GM23338 (cell line): ENCODE measurements around the gene RPS2.

Source experiments
- CREB1 ChIP-seq: fragments of 250-450 bp; sonication (Bioruptor Pico); IDR thresholded peaks from 2 replicates; pipeline ENCODE4 v1.5.0; 2020; ENCODE audit warnings: low read depth, mild to moderate bottlenecking, moderate library complexity
- CTCF ChIP-seq, 2 experiments: fragments of 200-600 bp in 1 of 2; sonication (generic) in 1 of 2; conservative IDR thresholded peaks; 2 replicates each; pipeline versions ENCODE4 v1.5.1 to v1.6.1; 2016 to 2017; ENCODE audit warnings: antibody characterized with exemption in 2 of 2, low read depth in 2 of 2, mild to moderate bottlenecking in 2 of 2, moderate library complexity in 1 of 2
- ETS1 ChIP-seq: IDR thresholded peaks from 2 replicates; pipeline ENCODE4 v1.6.1; 2016; ENCODE audit warnings: antibody characterized with exemption
- EZH2 ChIP-seq: fragments of 200-600 bp; sonication (generic); IDR thresholded peaks from one replicate; pipeline ENCODE4 v1.8.0; 2017; ENCODE audit warnings: antibody characterized with exemption, mild to moderate bottlenecking, low read depth; ENCODE audit not compliant: unreplicated experiment
- EZH2phosphoT487 ChIP-seq: fragments of 200-600 bp; sonication (generic); IDR thresholded peaks from one replicate; pipeline ENCODE4 v1.8.1; 2018; ENCODE audit warnings: antibody characterized with exemption; ENCODE audit not compliant: unreplicated experiment
- JUNB ChIP-seq: IDR thresholded peaks from one replicate; pipeline ENCODE4 v1.6.1; 2016; ENCODE audit warnings: antibody characterized with exemption; ENCODE audit not compliant: unreplicated experiment
- NANOG ChIP-seq: IDR thresholded peaks from 2 replicates; pipeline ENCODE4 v1.6.1; 2016; ENCODE audit warnings: antibody characterized with exemption, borderline replicate concordance
- POLR2AphosphoS5 ChIP-seq: IDR thresholded peaks from 2 replicates; pipeline ENCODE4 v1.6.1; 2016; ENCODE audit warnings: antibody characterized with exemption, low read depth
- STAT1 ChIP-seq: IDR thresholded peaks from one replicate; pipeline ENCODE4 v1.6.1; 2016; ENCODE audit warnings: antibody characterized with exemption; ENCODE audit not compliant: unreplicated experiment
- ZNF114 ChIP-seq: fragments of 250-450 bp; sonication (Bioruptor Pico); IDR thresholded peaks from 2 replicates; pipeline ENCODE4 v1.5.0; 2020; ENCODE audit warnings: mild to moderate bottlenecking, moderate library complexity
- ZNF331 ChIP-seq: fragments of 250-450 bp; sonication (Bioruptor Pico); IDR thresholded peaks from 2 replicates; pipeline ENCODE4 v1.5.0; 2020; ENCODE audit warnings: low read depth, mild to moderate bottlenecking, moderate library complexity
- TF ChIP-seq, protein P1 (sequence below): IDR thresholded peaks from one replicate; pipeline ENCODE4 v1.6.1; 2018; ENCODE audit warnings: antibody characterized with exemption; ENCODE audit not compliant: unreplicated experiment

GRCh38 chr16:1980770-1981087 lies 16.1 kb upstream of the RPS2 start:
- TF ChIP-seq EZH2 (no peak), CTCF (conservative IDR thresholded peaks at IDR 0.05; ENCODE audit: low read depth in 2 of 2) (no peak), JUNB (no peak), POLR2AphosphoS5 (no peak), CREB1 (CRISPR knock-in tag) (no peak), EZH2phosphoT487 (no peak), ZNF114 (CRISPR knock-in tag) (no peak), ZNF331 (CRISPR knock-in tag) (no peak), STAT1 (no peak), ETS1 (no peak), NANOG (no peak)
- TF ChIP-seq, protein P1, sequence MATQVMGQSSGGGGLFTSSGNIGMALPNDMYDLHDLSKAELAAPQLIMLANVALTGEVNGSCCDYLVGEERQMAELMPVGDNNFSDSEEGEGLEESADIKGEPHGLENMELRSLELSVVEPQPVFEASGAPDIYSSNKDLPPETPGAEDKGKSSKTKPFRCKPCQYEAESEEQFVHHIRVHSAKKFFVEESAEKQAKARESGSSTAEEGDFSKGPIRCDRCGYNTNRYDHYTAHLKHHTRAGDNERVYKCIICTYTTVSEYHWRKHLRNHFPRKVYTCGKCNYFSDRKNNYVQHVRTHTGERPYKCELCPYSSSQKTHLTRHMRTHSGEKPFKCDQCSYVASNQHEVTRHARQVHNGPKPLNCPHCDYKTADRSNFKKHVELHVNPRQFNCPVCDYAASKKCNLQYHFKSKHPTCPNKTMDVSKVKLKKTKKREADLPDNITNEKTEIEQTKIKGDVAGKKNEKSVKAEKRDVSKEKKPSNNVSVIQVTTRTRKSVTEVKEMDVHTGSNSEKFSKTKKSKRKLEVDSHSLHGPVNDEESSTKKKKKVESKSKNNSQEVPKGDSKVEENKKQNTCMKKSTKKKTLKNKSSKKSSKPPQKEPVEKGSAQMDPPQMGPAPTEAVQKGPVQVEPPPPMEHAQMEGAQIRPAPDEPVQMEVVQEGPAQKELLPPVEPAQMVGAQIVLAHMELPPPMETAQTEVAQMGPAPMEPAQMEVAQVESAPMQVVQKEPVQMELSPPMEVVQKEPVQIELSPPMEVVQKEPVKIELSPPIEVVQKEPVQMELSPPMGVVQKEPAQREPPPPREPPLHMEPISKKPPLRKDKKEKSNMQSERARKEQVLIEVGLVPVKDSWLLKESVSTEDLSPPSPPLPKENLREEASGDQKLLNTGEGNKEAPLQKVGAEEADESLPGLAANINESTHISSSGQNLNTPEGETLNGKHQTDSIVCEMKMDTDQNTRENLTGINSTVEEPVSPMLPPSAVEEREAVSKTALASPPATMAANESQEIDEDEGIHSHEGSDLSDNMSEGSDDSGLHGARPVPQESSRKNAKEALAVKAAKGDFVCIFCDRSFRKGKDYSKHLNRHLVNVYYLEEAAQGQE, result no peak
